Heart left ventricle (tissue), 16 donors: ENCODE data around the gene E2F3. TPM values are rescaled to one million over a fixed set of nuclear protein-coding genes. Genes with fewer than 3 reads are reported as not detected.

Experiments
- ATAC-seq, 4 donors: fragments of 200-7000 bp; cut with Tn5 transposase; one replicate each; pipeline ENCODE4 v1.9.1; 2020 to 2022; ENCODE audit warnings: moderate library complexity in 4 of 4, mild to moderate bottlenecking in 3 of 4, moderate number of reproducible peaks in 1 of 4
- DNase-seq, 5 donors: peaks; one replicate each; pipeline ENCODE4 v3.0.0-alpha.2; 2020
- H3K27ac ChIP-seq, 12 donors: fragments of 200-600 bp; sonication (generic) in 4 of 12; one replicate each; pipeline versions ENCODE4 v1.5.0 to v1.8.0; 2016 to 2022; ENCODE audit warnings: mild to moderate bottlenecking in 2 of 12
- H3K27me3 ChIP-seq, 9 donors: fragments of 200-600 bp; sonication (generic) in 2 of 9; one replicate each; pipeline versions ENCODE4 v1.5.1 to v1.8.0; 2016 to 2022; ENCODE audit warnings: mild to moderate bottlenecking in 3 of 9
- H3K36me3 ChIP-seq, 9 donors: fragments of 200-600 bp; sonication (generic) in 2 of 9; one replicate each; pipeline versions ENCODE4 v1.5.0 to v1.8.0; 2018 to 2022; ENCODE audit warnings: mild to moderate bottlenecking in 2 of 9
- H3K4me1 ChIP-seq, 12 donors: fragments of 200-600 bp; sonication (generic) in 4 of 12; one replicate each; pipeline versions ENCODE4 v1.5.0 to v1.8.0; 2016 to 2022; ENCODE audit warnings: mild to moderate bottlenecking in 3 of 12
- H3K4me3 ChIP-seq, 12 donors: fragments of 200-600 bp; sonication (generic) in 4 of 12; one replicate each; pipeline versions ENCODE4 v1.5.0 to v1.8.0; 2017 to 2022; ENCODE audit warnings: mild to moderate bottlenecking in 9 of 12, moderate library complexity in 4 of 12
- H3K9me3 ChIP-seq, 12 donors: fragments of 200-600 bp; sonication (generic) in 4 of 12; one replicate each; pipeline versions ENCODE4 v1.5.0 to v1.8.0; 2016 to 2022; ENCODE audit warnings: mild to moderate bottlenecking in 1 of 12
- POLR2A ChIP-seq, 2 donors: fragments of 450-650 bp; IDR thresholded peaks; one replicate each; pipeline ENCODE4 v1.6.1; 2017; ENCODE audit warnings: antibody characterized with exemption in 2 of 2, mild to moderate bottlenecking in 2 of 2, moderate library complexity in 2 of 2
- WGBS, 4 donors: extraction: QIAGEN DNeasy Blood & Tissue Kit in 2 of 4; methylation state at CpG; one replicate each; pipeline versions ENCODE4 v1.1.5 to v1.1.7; 2013 to 2018; 5-methylcytosine and 5-hydroxymethylcytosine counted together
- intact Hi-C, 10 donors: fragments of 100-400 bp; cut with DNase I; formaldehyde crosslinking; loops; one replicate each; pipeline versions ENCODE4 v1.11.1 to v1.14.2; 2022
- long read RNA-seq, 3 donors: library from polyadenylated mRNA; unstranded; transcript quantifications; one replicate each; pipeline ENCODE4 v2.0.0, GENCODE V29; 2020 to 2021
- polyA plus RNA-seq, 2 donors: library from polyadenylated mRNA; stranded (reverse); fragments of 200-250 nt; gene quantifications; one replicate each; pipeline ENCODE4 v1.2.3, GENCODE V29; 2013
- total RNA-seq, 9 donors: library from RNA; depleted of rRNA in 2 of 9; stranded (reverse); fragments of >200 nt in 2 of 9; fragmentation: NEBNext Ultra II Directional in 3 of 9; extraction: Animal tissue kit (Norgen Biotek cat#: 25700) in 3 of 9; gene quantifications; one replicate each; pipeline versions ENCODE4 v1.1.0 to v1.2.4, GENCODE V29; 2016 to 2023
- TF ChIP-seq, protein P1 (sequence below), 12 donors: fragments of 200-600 bp; sonication (generic) in 4 of 12; IDR thresholded peaks; one replicate each; pipeline versions ENCODE4 v1.5.0 to v1.8.0; 2018 to 2022; ENCODE audit warnings: antibody characterized with exemption in 12 of 12, mild to moderate bottlenecking in 5 of 12
- donor health status: ischemic (EF 13 %, LVEDD 7.1; RV severe dilation, severe dysfunction).
- donor health status: healthy with polysubstance abuse.
- donor health status: DM: no; HTN: yes; CAD: no.
- donor health status: DM: no; HTN: no; CAD: no.
- donor health status: ischemic (EF 25% LVEDD 6.9; RV normal size, moderate dysfunction).
- donor health status: ischemic (EF 25% LVEDD 5.7; RV mildly dilated, moderate dysfunction).
- donor health status: healthy.
- donor health status: DM: yes; HTN: yes; CAD: no.
- donor health status: ischemic (EF 35%, LVEDD 5.7; RV mildly dilated, moderate dysfunction).
- donor health status: nonischemic (EF 11% LVEDD 7.7; RV severe dilation, severe dysfunction).
- donor health status: DM: yes; HTN: yes; CAD: no.
- donor health status: PGD.
- donor health status: ischemic (EF 29% LVEDD 5.4; RV normal size, mild dysfunction).
- donor health status: nonischemic (EF 23%, LVEDD 6.1; RV moderate dilation, normal function).

Gene E2F3
- total RNA-seq, result 10 to 100 TPM in 1 of 9 donors, 1 to 10 TPM in 8; 4.2 to 13.8 (median 6.8) TPM
- 1 to 10 TPM; 2.7 to 5.6 TPM for polyA plus RNA-seq
- long read RNA-seq, donor 1, partial matches to known transcripts, result 0 of 2 reads
- long read RNA-seq, donor 1, other reads (novel, unspliced or antisense), result 2 of 2 reads
- long read RNA-seq, donor 2, full-length matches to known transcripts, result 1 of 9 reads
- long read RNA-seq, donor 2, partial matches to known transcripts, result 6 of 9 reads
- long read RNA-seq, donor 2, other reads (novel, unspliced or antisense), result 2 of 9 reads
- long read RNA-seq, donor 3, partial matches to known transcripts, result 1 of 5 reads
- long read RNA-seq, donor 3, other reads (novel, unspliced or antisense), result 4 of 5 reads

DNA sequence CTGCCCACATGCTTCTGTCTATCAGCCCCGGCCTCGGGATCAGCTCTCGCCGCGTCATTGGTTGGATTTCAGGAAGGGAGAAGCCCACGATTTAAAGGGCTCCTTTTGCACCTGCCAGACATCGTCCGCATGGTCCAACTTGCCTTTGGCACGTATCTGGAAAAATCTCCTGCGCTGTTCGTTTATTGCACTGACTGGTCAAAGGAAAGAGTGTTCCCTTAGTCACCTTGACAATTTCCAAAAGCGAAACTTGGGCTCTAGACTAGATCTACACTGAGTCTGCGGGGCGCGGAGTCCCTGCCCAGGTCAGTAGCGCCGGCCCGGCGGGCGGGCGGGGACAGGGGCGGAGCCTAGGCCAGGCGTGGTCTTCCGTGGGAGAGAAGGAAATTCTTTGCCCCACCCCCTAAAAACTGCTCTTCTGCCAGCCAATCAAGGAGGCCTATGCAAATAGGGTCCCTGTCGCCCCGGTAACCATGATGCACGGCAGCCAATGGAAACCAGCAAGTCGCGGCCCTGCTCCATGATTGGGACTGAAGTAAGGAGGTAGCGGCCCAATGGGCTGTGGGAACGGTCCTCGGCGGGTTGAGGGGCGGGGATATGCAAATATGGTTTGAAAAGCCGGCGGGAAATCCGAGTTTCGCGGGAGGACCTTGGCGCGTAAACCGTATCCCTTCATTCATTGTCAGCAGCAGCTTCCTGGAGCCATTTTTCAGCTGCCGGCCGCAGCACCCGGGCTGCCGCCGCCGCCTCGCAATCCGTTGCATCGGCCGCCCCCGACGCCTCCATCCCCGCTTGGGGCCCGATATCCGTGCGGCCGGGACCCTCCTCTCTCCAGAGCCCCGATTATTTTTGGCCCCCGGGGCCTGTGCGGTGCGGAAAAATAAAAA, at the start of gene E2F3:
E2F3 (plus strand) TSS at position 675 of the 887 bp plus-strand sequence. CDS start 354 bp downstream, outside the sequence.
- peak; percentile 99 to 100 (median 100) for DNase-seq
- H3K27ac ChIP-seq, result peak within 1 kb of the TSS; percentile 64 to 95 (median 91)
- WGBS, 4 donors, result 0 to 1% (median 0%) methylated on average over 53 to 63 of the region's 63 CpGs
- TF ChIP-seq POLR2A (IDR thresholded peaks at IDR 0.05), result peak in 1 of 2 donors; percentile 34
- TF ChIP-seq, protein P1, sequence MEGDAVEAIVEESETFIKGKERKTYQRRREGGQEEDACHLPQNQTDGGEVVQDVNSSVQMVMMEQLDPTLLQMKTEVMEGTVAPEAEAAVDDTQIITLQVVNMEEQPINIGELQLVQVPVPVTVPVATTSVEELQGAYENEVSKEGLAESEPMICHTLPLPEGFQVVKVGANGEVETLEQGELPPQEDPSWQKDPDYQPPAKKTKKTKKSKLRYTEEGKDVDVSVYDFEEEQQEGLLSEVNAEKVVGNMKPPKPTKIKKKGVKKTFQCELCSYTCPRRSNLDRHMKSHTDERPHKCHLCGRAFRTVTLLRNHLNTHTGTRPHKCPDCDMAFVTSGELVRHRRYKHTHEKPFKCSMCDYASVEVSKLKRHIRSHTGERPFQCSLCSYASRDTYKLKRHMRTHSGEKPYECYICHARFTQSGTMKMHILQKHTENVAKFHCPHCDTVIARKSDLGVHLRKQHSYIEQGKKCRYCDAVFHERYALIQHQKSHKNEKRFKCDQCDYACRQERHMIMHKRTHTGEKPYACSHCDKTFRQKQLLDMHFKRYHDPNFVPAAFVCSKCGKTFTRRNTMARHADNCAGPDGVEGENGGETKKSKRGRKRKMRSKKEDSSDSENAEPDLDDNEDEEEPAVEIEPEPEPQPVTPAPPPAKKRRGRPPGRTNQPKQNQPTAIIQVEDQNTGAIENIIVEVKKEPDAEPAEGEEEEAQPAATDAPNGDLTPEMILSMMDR (IDR thresholded peaks at IDR 0.05), result no peak
- H3K9me3 ChIP-seq, result peaks cover 0 to 4% (median 0%) of the 10 kb centered on the region in 12 donors
- intact Hi-C loops, result loop anchor here (2.0 to 10.0 kb wide), 10 partner anchors 107 to 597 kb away; partner anchors contain the start of genes MBOAT1 (in 4 of the 10) and CDKAL1 (in 3 of the 10)
- peak; percentile 94 to 99 (median 96) for ATAC-seq
- H3K4me1 ChIP-seq, result peaks cover 0 to 37% (median 7%) of the 10 kb centered on the region in 12 donors
- H3K4me3 ChIP-seq, result peak within 1 kb of the TSS; percentile 64 to 89 (median 78)
- peaks cover 0 to 6% (median 0%) of the 10 kb centered on the region in 9 donors for H3K36me3 ChIP-seq
- H3K27me3 ChIP-seq, result no peaks in the 10 kb centered on the region

- H3K4me1 ChIP-seq, result no peaks in the 10 kb centered on the region
- no peak overlapping the region for H3K4me3 ChIP-seq
- H3K27ac ChIP-seq, result no peak overlapping the region
- no peak for TF ChIP-seq POLR2A (IDR thresholded peaks at IDR 0.05)
- TF ChIP-seq, protein P1 (IDR thresholded peaks at IDR 0.05), result no peak
- H3K27me3 ChIP-seq, result no peaks in the 10 kb centered on the region
- no peak for ATAC-seq
- H3K36me3 ChIP-seq, result no peaks in the 10 kb centered on the region
- H3K9me3 ChIP-seq, result peaks cover 0 to 15% (median 4%) of the 10 kb centered on the region in 12 donors
- intact Hi-C loops, result no loop called here
- 57 to 68% (median 66%) methylated on average over 4 of the region's 4 CpGs for WGBS, 4 donors
- no peak for DNase-seq
These were observed 49.3 kb upstream of the E2F3 start for GRCh38 chr6:20352346-20352745.

DNA sequence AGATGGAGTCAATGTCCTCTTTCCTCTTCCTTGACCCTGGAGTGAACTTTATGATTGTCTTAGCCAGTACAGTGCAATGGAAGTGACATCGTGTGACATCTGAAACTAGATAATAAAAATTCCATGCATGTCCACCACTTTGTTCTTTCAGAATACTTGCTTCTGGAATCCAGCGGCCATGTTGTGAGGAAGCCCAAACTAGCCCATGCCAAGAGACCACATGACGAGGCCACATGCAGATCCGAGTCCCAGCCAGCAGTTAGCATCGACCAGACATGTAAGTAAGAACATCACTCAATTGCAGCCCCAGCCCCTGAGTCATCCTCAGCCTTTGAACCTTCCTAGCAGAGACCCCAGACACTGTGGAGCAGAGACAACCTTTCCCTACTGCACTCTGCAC, 48.5 kb upstream of the E2F3 start:
- H3K9me3 ChIP-seq, result peaks cover 0 to 15% (median 4%) of the 10 kb centered on the region in 12 donors

More for the DNA sequence above, 48.5 kb upstream of the E2F3 start:
- H3K27ac ChIP-seq, result no peak overlapping the region
- H3K27me3 ChIP-seq, result no peaks in the 10 kb centered on the region
- intact Hi-C loops, result no loop called here
- no peaks in the 10 kb centered on the region for H3K4me1 ChIP-seq
- H3K4me3 ChIP-seq, result no peak overlapping the region
- ATAC-seq, result no peak
- 77 to 91% (median 81%) methylated on average over 5 of the region's 5 CpGs for WGBS, 4 donors
- TF ChIP-seq POLR2A (IDR thresholded peaks at IDR 0.05), result no peak
- TF ChIP-seq, protein P1 (IDR thresholded peaks at IDR 0.05), result no peak
- no peak for DNase-seq
- no peaks in the 10 kb centered on the region for H3K36me3 ChIP-seq
